HepG2 (cell line): ENCODE results near the gene NRN1L. TPM values are rescaled to one million over a fixed set of nuclear protein-coding genes. Genes with fewer than 3 reads are reported as not detected.

Experiments used
- AGO2 ChIP-seq: fragments of 200-400 bp; formaldehyde crosslinking; optimal IDR thresholded peaks from 2 replicates; pipeline ENCODE3; 2017; ENCODE audit warnings: mild to moderate bottlenecking, low read depth, low read length, moderate library complexity
- DMAP1 ChIP-seq: IDR thresholded peaks from 2 replicates; pipeline ENCODE4 v1.6.1; 2016
- DR1 ChIP-seq: sonication (generic); formaldehyde crosslinking; IDR thresholded peaks from 2 replicates; pipeline ENCODE4 v1.8.0; 2021; ENCODE audit warnings: mild to moderate bottlenecking, missing genetic modification reagents, inconsistent platforms
- FOXK2 ChIP-seq: fragments of 450-650 bp; IDR thresholded peaks from 2 replicates; pipeline ENCODE4 v1.6.1; 2016
- GZF1 ChIP-seq: sonication (generic); formaldehyde crosslinking; IDR thresholded peaks from 2 replicates; pipeline ENCODE4 v1.5.1; 2020; ENCODE audit warnings: mild to moderate bottlenecking, missing genetic modification reagents
- IRX3 ChIP-seq: sonication (generic); formaldehyde crosslinking; IDR thresholded peaks from 2 replicates; pipeline ENCODE4 v1.8.1; 2023; ENCODE audit warnings: mild to moderate bottlenecking, low read depth, missing genetic modification reagents, borderline replicate concordance
- KDM2A ChIP-seq: sonication (generic); formaldehyde crosslinking; IDR thresholded peaks from 2 replicates; pipeline ENCODE4 v1.4.0; 2020; ENCODE audit warnings: low read depth, missing genetic modification reagents, borderline replicate concordance
- KLF6 ChIP-seq: IDR thresholded peaks from 2 replicates; pipeline ENCODE4 v1.8.0; 2016; ENCODE audit warnings: missing biosample characterization, missing genetic modification reagents
- MXD4 ChIP-seq: IDR thresholded peaks from 2 replicates; pipeline ENCODE4 v1.6.1; 2016; ENCODE audit warnings: mild to moderate bottlenecking, missing biosample characterization, missing genetic modification reagents
- REL ChIP-seq: sonication (generic); formaldehyde crosslinking; conservative IDR thresholded peaks from 2 replicates; pipeline ENCODE4 v1.8.0; 2022; ENCODE audit warnings: mild to moderate bottlenecking, missing genetic modification reagents, moderate library complexity
- SKI ChIP-seq: fragments of 450-650 bp; IDR thresholded peaks from one replicate; pipeline ENCODE4 v1.6.1; 2018; ENCODE audit warnings: mild to moderate bottlenecking; ENCODE audit not compliant: partially characterized antibody
- SNAI1 ChIP-seq: sonication (generic); formaldehyde crosslinking; IDR thresholded peaks from 2 replicates; pipeline ENCODE4 v1.5.0; 2020; ENCODE audit warnings: mild to moderate bottlenecking, missing genetic modification reagents, borderline replicate concordance
- SP140L ChIP-seq: sonication (generic); formaldehyde crosslinking; IDR thresholded peaks from 2 replicates; pipeline ENCODE4 v1.4.0; 2020; ENCODE audit warnings: missing genetic modification reagents, borderline replicate concordance
- ZBTB7A ChIP-seq: sonication (generic); formaldehyde crosslinking; IDR thresholded peaks from 2 replicates; pipeline ENCODE4 v1.8.0; 2022; ENCODE audit warnings: mild to moderate bottlenecking, missing genetic modification reagents
- ZBTB7B ChIP-seq: sonication (generic); formaldehyde crosslinking; IDR thresholded peaks from 2 replicates; pipeline ENCODE4 v1.4.0; 2020; ENCODE audit warnings: missing genetic modification reagents
- ZNF441 ChIP-seq: sonication (generic); formaldehyde crosslinking; IDR thresholded peaks from 2 replicates; pipeline ENCODE4 v1.7.0; 2021; ENCODE audit warnings: missing genetic modification reagents, borderline replicate concordance
- ZSCAN25 ChIP-seq: sonication (generic); formaldehyde crosslinking; IDR thresholded peaks from 2 replicates; pipeline ENCODE4 v1.8.0; 2022; ENCODE audit warnings: mild to moderate bottlenecking, missing genetic modification reagents
- polyA plus RNA-seq, 8 experiments: library from polyadenylated mRNA; depleted of rRNA in 3 of 8; stranded (reverse) in 7 of 8; unstranded in 1 of 8; fragments of >200 nt; fragmentation: Illumina TruSeq in 4 of 8; extraction: Trizol in 4 of 8; gene quantifications; 2 replicates each; pipeline versions ENCODE4 v1.2.1 to v1.2.3, GENCODE V29; 2011 to 2016; ENCODE audit warnings: low read depth in 4 of 8, missing spikeins in 1 of 8, mixed read lengths in 1 of 8; ENCODE audit not compliant: insufficient read depth in 1 of 8
- total RNA-seq, 5 experiments: library from RNA; depleted of rRNA; stranded (reverse); fragments of >200 nt; fragmentation: Illumina TruSeq; extraction: Trizol; gene quantifications; 2 replicates each; pipeline ENCODE4 v1.2.3, GENCODE V29; 2016; ENCODE audit warnings: low read depth in 1 of 5
- TF ChIP-seq, protein P1 (sequence below): sonication (generic); formaldehyde crosslinking; IDR thresholded peaks from 2 replicates; pipeline ENCODE4 v1.5.1; 2020; ENCODE audit warnings: mild to moderate bottlenecking, missing genetic modification reagents, moderate library complexity
- TF ChIP-seq, protein P2 (sequence below): sonication (generic); formaldehyde crosslinking; IDR thresholded peaks from 2 replicates; pipeline ENCODE4 v1.8.1; 2023; ENCODE audit warnings: missing genetic modification reagents, mild to moderate bottlenecking, borderline replicate concordance
- TF ChIP-seq, protein P3 (sequence below): sonication (generic); formaldehyde crosslinking; IDR thresholded peaks from 2 replicates; pipeline ENCODE4 v1.4.0; 2020; ENCODE audit warnings: missing genetic modification reagents

NRN1L gene
- total and polyA plus RNA-seq, 2 of the 13 experiments (the other 11 are each of a cell fraction or from before 2014, with no cell fraction given): 0.53 to 1.2 TPM

DNA sequence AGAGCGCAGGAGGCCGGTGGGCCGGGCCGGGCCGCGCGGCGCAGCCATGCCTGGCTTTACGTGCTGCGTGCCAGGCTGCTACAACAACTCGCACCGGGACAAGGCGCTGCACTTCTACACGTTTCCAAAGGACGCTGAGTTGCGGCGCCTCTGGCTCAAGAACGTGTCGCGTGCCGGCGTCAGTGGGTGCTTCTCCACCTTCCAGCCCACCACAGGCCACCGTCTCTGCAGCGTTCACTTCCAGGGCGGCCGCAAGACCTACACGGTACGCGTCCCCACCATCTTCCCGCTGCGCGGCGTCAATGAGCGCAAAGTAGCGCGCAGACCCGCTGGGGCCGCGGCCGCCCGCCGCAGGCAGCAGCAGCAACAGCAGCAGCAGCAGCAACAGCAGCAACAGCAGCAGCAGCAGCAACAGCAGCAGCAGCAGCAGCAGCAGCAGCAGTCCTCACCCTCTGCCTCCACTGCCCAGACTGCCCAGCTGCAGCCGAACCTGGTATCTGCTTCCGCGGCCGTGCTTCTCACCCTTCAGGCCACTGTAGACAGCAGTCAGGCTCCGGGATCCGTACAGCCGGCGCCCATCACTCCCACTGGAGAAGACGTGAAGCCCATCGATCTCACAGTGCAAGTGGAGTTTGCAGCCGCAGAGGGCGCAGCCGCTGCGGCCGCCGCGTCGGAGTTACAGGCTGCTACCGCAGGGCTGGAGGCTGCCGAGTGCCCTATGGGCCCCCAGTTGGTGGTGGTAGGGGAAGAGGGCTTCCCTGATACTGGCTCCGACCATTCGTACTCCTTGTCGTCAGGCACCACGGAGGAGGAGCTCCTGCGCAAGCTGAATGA lies 42.0 kb upstream of the NRN1L start (continued):
- TF ChIP-seq, protein P1, sequence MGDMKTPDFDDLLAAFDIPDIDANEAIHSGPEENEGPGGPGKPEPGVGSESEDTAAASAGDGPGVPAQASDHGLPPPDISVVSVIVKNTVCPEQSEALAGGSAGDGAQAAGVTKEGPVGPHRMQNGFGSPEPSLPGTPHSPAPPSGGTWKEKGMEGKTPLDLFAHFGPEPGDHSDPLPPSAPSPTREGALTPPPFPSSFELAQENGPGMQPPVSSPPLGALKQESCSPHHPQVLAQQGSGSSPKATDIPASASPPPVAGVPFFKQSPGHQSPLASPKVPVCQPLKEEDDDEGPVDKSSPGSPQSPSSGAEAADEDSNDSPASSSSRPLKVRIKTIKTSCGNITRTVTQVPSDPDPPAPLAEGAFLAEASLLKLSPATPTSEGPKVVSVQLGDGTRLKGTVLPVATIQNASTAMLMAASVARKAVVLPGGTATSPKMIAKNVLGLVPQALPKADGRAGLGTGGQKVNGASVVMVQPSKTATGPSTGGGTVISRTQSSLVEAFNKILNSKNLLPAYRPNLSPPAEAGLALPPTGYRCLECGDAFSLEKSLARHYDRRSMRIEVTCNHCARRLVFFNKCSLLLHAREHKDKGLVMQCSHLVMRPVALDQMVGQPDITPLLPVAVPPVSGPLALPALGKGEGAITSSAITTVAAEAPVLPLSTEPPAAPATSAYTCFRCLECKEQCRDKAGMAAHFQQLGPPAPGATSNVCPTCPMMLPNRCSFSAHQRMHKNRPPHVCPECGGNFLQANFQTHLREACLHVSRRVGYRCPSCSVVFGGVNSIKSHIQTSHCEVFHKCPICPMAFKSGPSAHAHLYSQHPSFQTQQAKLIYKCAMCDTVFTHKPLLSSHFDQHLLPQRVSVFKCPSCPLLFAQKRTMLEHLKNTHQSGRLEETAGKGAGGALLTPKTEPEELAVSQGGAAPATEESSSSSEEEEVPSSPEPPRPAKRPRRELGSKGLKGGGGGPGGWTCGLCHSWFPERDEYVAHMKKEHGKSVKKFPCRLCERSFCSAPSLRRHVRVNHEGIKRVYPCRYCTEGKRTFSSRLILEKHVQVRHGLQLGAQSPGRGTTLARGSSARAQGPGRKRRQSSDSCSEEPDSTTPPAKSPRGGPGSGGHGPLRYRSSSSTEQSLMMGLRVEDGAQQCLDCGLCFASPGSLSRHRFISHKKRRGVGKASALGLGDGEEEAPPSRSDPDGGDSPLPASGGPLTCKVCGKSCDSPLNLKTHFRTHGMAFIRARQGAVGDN (CRISPR knock-in tag): peak; percentile 78
- TF ChIP-seq SKI (peak; percentile 38), ZNF441 (CRISPR knock-in tag) (peak; percentile 67; the same call in 1 of the 2 replicates), SP140L (CRISPR knock-in tag) (0 out of 2 replicates have a peak, but pooled peaks have one; percentile 16), DR1 (CRISPR knock-in tag) (no peak), REL (CRISPR knock-in tag) (no peak; the same call in none of the 2 replicates), ZBTB7B (CRISPR knock-in tag) (peak; percentile 70), MXD4 (CRISPR knock-in tag) (0 out of 2 replicates have a peak, but pooled peaks have one; percentile 61), ZBTB7A (CRISPR knock-in tag) (peak; percentile 69; the same call in 1 of the 2 replicates), KLF6 (CRISPR knock-in tag) (no peak), FOXK2 (no peak), AGO2 (peak; percentile 79), ZSCAN25 (CRISPR knock-in tag) (peak; percentile 84), GZF1 (peak; percentile 67; the same call in 1 of the 2 replicates), KDM2A (CRISPR knock-in tag) (peak; percentile 59; the same call in 1 of the 2 replicates), SNAI1 (CRISPR knock-in tag) (peak; percentile 71; the same call in 1 of the 2 replicates), DMAP1 (CRISPR knock-in tag) (peak; percentile 72), IRX3 (CRISPR knock-in tag) (no peak)
- TF ChIP-seq, protein P2, sequence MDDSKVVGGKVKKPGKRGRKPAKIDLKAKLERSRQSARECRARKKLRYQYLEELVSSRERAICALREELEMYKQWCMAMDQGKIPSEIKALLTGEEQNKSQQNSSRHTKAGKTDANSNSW (CRISPR knock-in tag): peak; percentile 90; the same call in 1 of the 2 replicates
- TF ChIP-seq, protein P3, sequence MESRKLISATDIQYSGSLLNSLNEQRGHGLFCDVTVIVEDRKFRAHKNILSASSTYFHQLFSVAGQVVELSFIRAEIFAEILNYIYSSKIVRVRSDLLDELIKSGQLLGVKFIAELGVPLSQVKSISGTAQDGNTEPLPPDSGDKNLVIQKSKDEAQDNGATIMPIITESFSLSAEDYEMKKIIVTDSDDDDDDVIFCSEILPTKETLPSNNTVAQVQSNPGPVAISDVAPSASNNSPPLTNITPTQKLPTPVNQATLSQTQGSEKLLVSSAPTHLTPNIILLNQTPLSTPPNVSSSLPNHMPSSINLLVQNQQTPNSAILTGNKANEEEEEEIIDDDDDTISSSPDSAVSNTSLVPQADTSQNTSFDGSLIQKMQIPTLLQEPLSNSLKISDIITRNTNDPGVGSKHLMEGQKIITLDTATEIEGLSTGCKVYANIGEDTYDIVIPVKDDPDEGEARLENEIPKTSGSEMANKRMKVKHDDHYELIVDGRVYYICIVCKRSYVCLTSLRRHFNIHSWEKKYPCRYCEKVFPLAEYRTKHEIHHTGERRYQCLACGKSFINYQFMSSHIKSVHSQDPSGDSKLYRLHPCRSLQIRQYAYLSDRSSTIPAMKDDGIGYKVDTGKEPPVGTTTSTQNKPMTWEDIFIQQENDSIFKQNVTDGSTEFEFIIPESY: no peak
